Measurements from ENCODE around the gene KCNAB2. TPM values are rescaled to one million over a fixed set of nuclear protein-coding genes. Genes with fewer than 3 reads are reported as not detected.
A peak's percentile ranks its signal among the peaks of the same experiment; 100 is the strongest.

The KCNAB2 gene
- total RNA-seq, 1 donor, result 4.0 TPM

- H3K4me3 ChIP-seq (ENCODE audit: low read depth, low read length), result no peak overlapping the region
- DNase-seq (ENCODE audit: low read depth), result no peak
- no peak for TF ChIP-seq CTCF (IDR thresholded peaks at IDR 0.05; ENCODE audit: insufficient read depth, low read length)
These were observed 582 bp upstream of the KCNAB2 start for GRCh38 chr1:6045110-6045502.

- TF ChIP-seq CTCF (IDR thresholded peaks at IDR 0.05; ENCODE audit: insufficient read depth, low read length), result no peak
- DNase-seq (ENCODE audit: low read depth), result no peak
- no peak overlapping the region for H3K4me3 ChIP-seq (ENCODE audit: low read depth, low read length)
These were observed 591 bp downstream of the KCNAB2 start for GRCh38 chr1:6046279-6046678.

- H3K4me3 ChIP-seq (ENCODE audit: low read depth, low read length), result no peak overlapping the region
- no peak for TF ChIP-seq CTCF (IDR thresholded peaks at IDR 0.05; ENCODE audit: insufficient read depth, low read length)
- no peak for DNase-seq (ENCODE audit: low read depth)
These were observed 2.6 kb downstream of the KCNAB2 start for GRCh38 chr1:6048179-6048867.

GRCh38 chr1:6049419-6049818 lies 3.7 kb downstream of the KCNAB2 start:
- no peak for TF ChIP-seq CTCF (IDR thresholded peaks at IDR 0.05; ENCODE audit: insufficient read depth, low read length)
- H3K4me3 ChIP-seq (ENCODE audit: low read depth, low read length), result no peak overlapping the region
- DNase-seq (ENCODE audit: low read depth), result no peak

GRCh38 chr1:6051423-6051822 lies 5.7 kb downstream of the KCNAB2 start:
- TF ChIP-seq CTCF (IDR thresholded peaks at IDR 0.05; ENCODE audit: insufficient read depth, low read length), result no peak
- H3K4me3 ChIP-seq (ENCODE audit: low read depth, low read length), result no peak overlapping the region
- DNase-seq (ENCODE audit: low read depth), result no peak

- peak; percentile 62 for TF ChIP-seq CTCF (IDR thresholded peaks at IDR 0.05; ENCODE audit: insufficient read depth, low read length)
- peak; percentile 77 for DNase-seq (ENCODE audit: low read depth)
- no peak overlapping the region for H3K4me3 ChIP-seq (ENCODE audit: low read depth, low read length)
These were observed 7.0 kb downstream of the KCNAB2 start for GRCh38 chr1:6052543-6053205.

All from fibroblast of the aortic adventitia (primary cell).